CD14-positive monocyte (primary cell): ENCODE data around the gene CLEC17A. TPM values are rescaled to one million over a fixed set of nuclear protein-coding genes. Genes with fewer than 3 reads are reported as not detected.
A peak's percentile ranks its signal among the peaks of the same experiment; 100 is the strongest.

Source experiments
- DNase-seq, 3 donors: peaks; one replicate each; pipeline ENCODE4 v3.0.0-alpha.2; 2011 to 2022
- H2AFZ ChIP-seq: 2 replicates; pipeline ENCODE4 v1.6.0; 2012; ENCODE audit warnings: mild to moderate bottlenecking, low read depth, low read length, inconsistent platforms; ENCODE audit not compliant: insufficient read depth, poor library complexity, severe bottlenecking
- H3K27ac ChIP-seq, 2 donors: 1 replicate in 1 of 2; 2 replicates in 1 of 2; pipeline ENCODE4 v1.5.1; 2012 to 2013; ENCODE audit warnings: low read length in 2 of 2, control low read depth in 1 of 2, inconsistent platforms in 1 of 2, low read depth in 1 of 2, mild to moderate bottlenecking in 1 of 2
- H3K27me3 ChIP-seq, 2 donors: one replicate each; pipeline versions ENCODE4 v1.6.0 to v1.6.1; 2011 to 2013; ENCODE audit warnings: low read length in 2 of 2; ENCODE audit not compliant: control insufficient read depth in 2 of 2, insufficient read depth in 2 of 2
- H3K36me3 ChIP-seq, 2 donors: replicated peaks in 1 of 2; 1 replicate in 1 of 2; 2 replicates in 1 of 2; pipeline versions ENCODE4 v1.5.1 to v1.6.1; 2012 to 2013; ENCODE audit warnings: low read length in 2 of 2, control low read depth in 1 of 2, inconsistent platforms in 1 of 2, mild to moderate bottlenecking in 1 of 2; ENCODE audit not compliant: insufficient read depth in 2 of 2, control insufficient read depth in 1 of 2
- H3K4me1 ChIP-seq, 2 donors: 1 replicate in 1 of 2; 2 replicates in 1 of 2; pipeline versions ENCODE4 v1.5.1 to v1.6.1; 2012 to 2013; ENCODE audit warnings: low read length in 2 of 2, control low read depth in 1 of 2, inconsistent platforms in 1 of 2, mild to moderate bottlenecking in 1 of 2, moderate library complexity in 1 of 2; ENCODE audit not compliant: insufficient read depth in 2 of 2, control insufficient read depth in 1 of 2
- H3K4me2 ChIP-seq: replicated peaks from 2 replicates; pipeline ENCODE3; 2012; ENCODE audit warnings: low read length, moderate library complexity, mild to moderate bottlenecking; ENCODE audit not compliant: poor library complexity, severe bottlenecking; ENCODE audit errors: extremely low read depth
- H3K4me3 ChIP-seq, 3 experiments: fragments of 200-600 bp in 1 of 3; sonication (generic) in 1 of 3; replicated peaks in 1 of 3; 1 replicate in 2 of 3; 2 replicates in 1 of 3; pipeline ENCODE4 v1.5.1; 2011 to 2013; ENCODE audit warnings: low read length in 3 of 3, mild to moderate bottlenecking in 3 of 3, control low read depth in 2 of 3, low read depth in 2 of 3, inconsistent platforms in 1 of 3, moderate library complexity in 1 of 3
- H3K79me2 ChIP-seq: 2 replicates; pipeline ENCODE4 v1.6.0; 2012; ENCODE audit warnings: mild to moderate bottlenecking, control low read depth, inconsistent platforms, low read length, moderate library complexity; ENCODE audit not compliant: insufficient read depth
- H3K9ac ChIP-seq: 2 replicates; pipeline ENCODE4 v1.6.0; 2017; ENCODE audit warnings: low read length, mild to moderate bottlenecking; ENCODE audit not compliant: insufficient read depth, poor library complexity, severe bottlenecking
- H3K9me3 ChIP-seq, 2 donors: replicated peaks in 1 of 2; 1 replicate in 1 of 2; 2 replicates in 1 of 2; pipeline versions ENCODE4 v1.5.1 to v1.6.1; 2012 to 2013; ENCODE audit warnings: low read length in 2 of 2, control low read depth in 1 of 2; ENCODE audit not compliant: control insufficient read depth in 1 of 2, insufficient read depth in 1 of 2
- H4K20me1 ChIP-seq: 2 replicates; pipeline ENCODE4 v1.6.0; 2012; ENCODE audit warnings: mild to moderate bottlenecking, low read length, control low read depth, moderate library complexity; ENCODE audit not compliant: insufficient read depth
- H3K27ac Mint-ChIP-seq, 7 donors: one replicate each; pipeline ENCODE4 v1.8.0; 2020; ENCODE audit warnings: mild to moderate bottlenecking in 7 of 7, mixed read lengths in 7 of 7, moderate library complexity in 6 of 7, inconsistent platforms in 2 of 7
- H3K27me3 Mint-ChIP-seq, 3 donors: one replicate each; pipeline ENCODE4 v1.8.0; 2021 to 2022; ENCODE audit warnings: low read depth in 3 of 3, mild to moderate bottlenecking in 3 of 3, mixed read lengths in 3 of 3, moderate library complexity in 3 of 3, inconsistent platforms in 1 of 3
- H3K36me3 Mint-ChIP-seq, 2 donors: one replicate each; pipeline ENCODE4 v1.8.0; 2020; ENCODE audit warnings: mixed read lengths in 2 of 2, inconsistent platforms in 1 of 2, mild to moderate bottlenecking in 1 of 2
- H3K4me1 Mint-ChIP-seq: one replicate; pipeline ENCODE4 v1.8.0; 2020; ENCODE audit warnings: mild to moderate bottlenecking, mixed read lengths
- H3K4me3 Mint-ChIP-seq, 2 donors: one replicate each; pipeline ENCODE4 v1.8.0; 2020; ENCODE audit warnings: mild to moderate bottlenecking in 2 of 2, mixed read lengths in 2 of 2, moderate library complexity in 1 of 2
- H3K9me3 Mint-ChIP-seq, 7 donors: one replicate each; pipeline ENCODE4 v1.8.0; 2020 to 2022; ENCODE audit warnings: mixed read lengths in 7 of 7, mild to moderate bottlenecking in 6 of 7, moderate library complexity in 6 of 7, inconsistent platforms in 2 of 7
- WGBS: methylation state at CpG from one replicate; pipeline ENCODE4 v1.1.5; 2013; ENCODE audit warnings: missing lambda C conversion rate; ENCODE audit not compliant: insufficient coverage; 5-methylcytosine and 5-hydroxymethylcytosine counted together
- intact Hi-C, 2 donors: fragments of 100-400 bp; cut with micrococcal nuclease; formaldehyde crosslinking; loops; one replicate each; pipeline versions ENCODE4 v1.15.0 to v1.15.1; 2023
- polyA plus RNA-seq, 3 donors: library from polyadenylated mRNA; depleted of rRNA in 1 of 3; unstranded in 2 of 3; stranded (reverse) in 1 of 3; fragments of 300-500 nt in 2 of 3; fragments of >200 nt in 1 of 3; fragmentation: Illumina TruSeq in 2 of 3; gene quantifications; 1 replicate in 2 of 3; 2 replicates in 1 of 3; pipeline ENCODE4 v1.2.3, GENCODE V29; 2012 to 2021
- TF ChIP-seq, protein P1 (sequence below): fragments of 200-600 bp; IDR thresholded peaks from one replicate; pipeline ENCODE4 v1.8.0; 2022; ENCODE audit warnings: antibody characterized with exemption, mild to moderate bottlenecking

Gene CLEC17A
- polyA plus RNA-seq, 3 donors = 0.62 to 3.4 (median 2.6) TPM

DNA sequence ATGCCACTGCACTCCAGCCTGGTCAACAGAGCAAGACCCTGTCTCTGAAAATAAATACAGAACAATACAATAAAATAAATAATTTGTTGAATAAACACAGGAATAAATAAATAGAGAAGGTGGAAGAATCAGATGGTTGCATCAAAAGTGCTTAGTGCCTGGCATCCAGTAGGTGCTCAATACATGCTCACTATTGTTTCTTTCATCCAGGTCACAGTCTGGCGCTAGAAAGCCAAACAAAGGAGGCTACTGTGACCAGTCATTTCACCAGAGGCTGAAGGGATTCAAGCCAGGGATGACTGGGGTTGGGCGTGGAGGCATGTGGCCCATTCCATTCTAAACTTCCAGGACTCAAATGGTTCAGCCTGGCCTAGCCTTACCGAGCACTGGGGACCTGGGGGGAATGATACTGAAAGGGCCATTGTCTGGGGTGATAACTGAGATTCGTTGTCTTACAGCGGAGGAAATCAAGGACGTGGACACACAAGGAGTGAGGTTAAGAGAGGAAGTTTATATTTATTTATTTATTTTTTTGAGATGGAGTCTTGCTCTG is 7.4 kb upstream of the CLEC17A start:
- Histone ChIP-seq H3K27ac (no peak overlapping the region), H3K4me1 (peaks cover 27 to 30% of the 10 kb centered on the region in 2 donors), H3K79me2 (peaks cover 15% of the 10 kb centered on the region), H4K20me1 (peaks cover 6% of the 10 kb centered on the region), H3K36me3 (no peaks in the 10 kb centered on the region), H3K4me3 (no peak overlapping the region), H3K9ac (no peak overlapping the region), H3K4me2 (no peak overlapping the region), H3K27me3 (no peaks in the 10 kb centered on the region), H2AFZ (no peak overlapping the region), H3K9me3 (no peaks in the 10 kb centered on the region)
- H3K27ac Mint-ChIP-seq = peak overlapping the region in 3 of 7 donors; percentile 5 to 85 (median 77)
- H3K4me3 Mint-ChIP-seq = no peak overlapping the region
- H3K27me3 Mint-ChIP-seq = peaks cover 0 to 2% (median 1%) of the 10 kb centered on the region in 3 donors
- DNase-seq = no peak
- no peaks in the 10 kb centered on the region for H3K36me3 Mint-ChIP-seq
- TF ChIP-seq, protein P1, sequence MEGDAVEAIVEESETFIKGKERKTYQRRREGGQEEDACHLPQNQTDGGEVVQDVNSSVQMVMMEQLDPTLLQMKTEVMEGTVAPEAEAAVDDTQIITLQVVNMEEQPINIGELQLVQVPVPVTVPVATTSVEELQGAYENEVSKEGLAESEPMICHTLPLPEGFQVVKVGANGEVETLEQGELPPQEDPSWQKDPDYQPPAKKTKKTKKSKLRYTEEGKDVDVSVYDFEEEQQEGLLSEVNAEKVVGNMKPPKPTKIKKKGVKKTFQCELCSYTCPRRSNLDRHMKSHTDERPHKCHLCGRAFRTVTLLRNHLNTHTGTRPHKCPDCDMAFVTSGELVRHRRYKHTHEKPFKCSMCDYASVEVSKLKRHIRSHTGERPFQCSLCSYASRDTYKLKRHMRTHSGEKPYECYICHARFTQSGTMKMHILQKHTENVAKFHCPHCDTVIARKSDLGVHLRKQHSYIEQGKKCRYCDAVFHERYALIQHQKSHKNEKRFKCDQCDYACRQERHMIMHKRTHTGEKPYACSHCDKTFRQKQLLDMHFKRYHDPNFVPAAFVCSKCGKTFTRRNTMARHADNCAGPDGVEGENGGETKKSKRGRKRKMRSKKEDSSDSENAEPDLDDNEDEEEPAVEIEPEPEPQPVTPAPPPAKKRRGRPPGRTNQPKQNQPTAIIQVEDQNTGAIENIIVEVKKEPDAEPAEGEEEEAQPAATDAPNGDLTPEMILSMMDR = no peak
- H3K4me1 Mint-ChIP-seq = peaks cover 30% of the 10 kb centered on the region
- intact Hi-C loops = loop anchor here (2.0 to 10.0 kb wide), 5 partner anchors 39 to 199 kb away; partner anchors contain the start of gene ADGRE2 (in 1 of the 2)
- WGBS = 92% methylated on average over 4 of the region's 6 CpGs
- no peaks in the 10 kb centered on the region for H3K9me3 Mint-ChIP-seq

DNA sequence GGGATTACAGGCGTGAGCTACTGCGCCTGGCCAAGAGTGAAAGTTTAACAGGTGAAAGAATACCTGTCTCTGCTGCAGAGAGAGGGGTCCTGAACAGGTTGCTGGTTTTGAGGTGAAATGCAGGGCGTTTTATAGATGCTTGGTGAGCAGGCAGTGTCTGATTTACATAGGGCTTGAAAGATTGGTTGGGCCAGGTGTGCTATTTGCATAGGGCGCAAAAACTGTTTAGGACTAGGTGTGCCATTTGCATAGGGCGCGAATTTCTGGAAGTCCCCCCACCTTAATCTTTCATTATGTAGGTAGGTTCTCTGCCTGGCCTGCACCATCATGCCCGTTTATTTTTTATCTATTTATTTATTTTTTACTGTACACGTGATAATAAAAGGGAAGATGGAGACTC is 6.5 kb upstream of the CLEC17A start:
- WGBS = 95% methylated on average over 2 of the region's 8 CpGs
- no peak overlapping the region for H3K4me3 ChIP-seq
- no peaks in the 10 kb centered on the region for H3K36me3 ChIP-seq
- no peaks in the 10 kb centered on the region for H3K9me3 Mint-ChIP-seq
- H3K36me3 Mint-ChIP-seq = no peaks in the 10 kb centered on the region
- peaks cover 23% of the 10 kb centered on the region for H3K4me1 Mint-ChIP-seq
- peaks cover 18 to 22% of the 10 kb centered on the region in 2 donors for H3K4me1 ChIP-seq
- H3K27ac Mint-ChIP-seq = no peak overlapping the region
- peaks cover 0 to 2% (median 1%) of the 10 kb centered on the region in 3 donors for H3K27me3 Mint-ChIP-seq
- peaks cover 7% of the 10 kb centered on the region for H3K79me2 ChIP-seq
- TF ChIP-seq, protein P1 = no peak
- H3K9ac ChIP-seq = no peak overlapping the region
- intact Hi-C loops = loop anchor here (5.0 to 10.0 kb wide), 3 partner anchors 41 to 198 kb away; partner anchors contain the start of gene ADGRE2 (in 1 of the 2)
- H3K27me3 ChIP-seq = no peaks in the 10 kb centered on the region
- no peak overlapping the region for H3K4me2 ChIP-seq
- no peak for DNase-seq
- H3K27ac ChIP-seq = no peak overlapping the region
- no peak overlapping the region for H2AFZ ChIP-seq
- H4K20me1 ChIP-seq = no peaks in the 10 kb centered on the region
- H3K4me3 Mint-ChIP-seq = no peak overlapping the region
- no peaks in the 10 kb centered on the region for H3K9me3 ChIP-seq
